Body of pancreas (tissue), 4 donors: ENCODE measurements around the gene C1orf115.

ENCODE experiments used
- CTCF ChIP-seq, 7 experiments: fragments of 450-650 bp in 4 of 7; fragments of 200-600 bp in 3 of 7; sonication (generic) in 3 of 7; IDR thresholded peaks; one replicate each; pipeline ENCODE4 v1.5.1; 2016 to 2019; ENCODE audit warnings: antibody characterized with exemption in 7 of 7
- POLR2A ChIP-seq, 3 donors: fragments of 450-650 bp; IDR thresholded peaks; one replicate each; pipeline ENCODE4 v1.6.1; 2016; ENCODE audit warnings: antibody characterized with exemption in 3 of 3, mild to moderate bottlenecking in 2 of 3

DNA sequence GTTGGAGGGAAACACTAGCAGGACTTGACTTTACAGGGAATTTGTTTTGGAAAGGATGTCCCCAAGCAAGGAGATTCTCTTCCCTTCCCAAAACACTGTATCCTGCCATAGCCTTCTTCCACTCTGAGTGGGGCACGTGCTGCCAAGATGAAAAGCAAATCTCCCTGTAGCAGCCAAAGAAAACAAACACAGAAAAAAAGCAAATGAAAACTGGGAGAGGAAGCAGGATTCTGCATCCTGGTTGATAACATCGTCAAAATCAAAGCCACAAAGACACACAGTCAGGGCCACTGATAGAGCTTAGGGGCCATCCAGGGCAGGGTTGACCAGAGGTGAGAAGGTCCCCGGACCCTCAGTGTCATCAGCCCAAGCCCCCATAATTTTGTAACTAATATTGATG, 42.0 kb downstream of the C1orf115 start:
- no peak for TF ChIP-seq POLR2A (IDR thresholded peaks at IDR 0.05)
- TF ChIP-seq CTCF (IDR thresholded peaks at IDR 0.05), result no peak
